Activated T-cell treated with anti-CD3 and anti-CD28 coated beads, Interleukin-2, amount 50 U/mL, for 1 hour (primary cell): ENCODE results near the gene SNX25.
"Not testable (repeated sequence)": the region's sequence is repeated elsewhere in the genome, so short reads cannot be mapped to it uniquely, and the experiment has no call there.

ENCODE experiments used
- DNase-seq: peaks from one replicate; pipeline ENCODE4 v3.0.0-alpha.2; 2020

Gene SNX25

GRCh38 chr4:185235843-185236503 is 26.6 kb downstream of the SNX25 start:
- no peak for DNase-seq

GRCh38 chr4:185237175-185237574 is 27.8 kb downstream of the SNX25 start:
- DNase-seq = no peak

GRCh38 chr4:185238215-185238681 is 28.9 kb downstream of the SNX25 start:
- no peak for DNase-seq

GRCh38 chr4:185238750-185239149 is 29.4 kb downstream of the SNX25 start:
- no peak for DNase-seq

- not testable (repeated sequence) for DNase-seq
These were observed 31.1 kb downstream of the SNX25 start for GRCh38 chr4:185240486-185240885.

- no peak for DNase-seq
These were observed 33.5 kb downstream of the SNX25 start for GRCh38 chr4:185242749-185243533.

- DNase-seq = no peak
These were observed 34.5 kb downstream of the SNX25 start for GRCh38 chr4:185243879-185244278.

GRCh38 chr4:185244763-185245162 is 35.4 kb downstream of the SNX25 start:
- no peak for DNase-seq

GRCh38 chr4:185246453-185246852 is 37.1 kb downstream of the SNX25 start:
- DNase-seq = no peak

GRCh38 chr4:185247151-185247550 is 37.8 kb downstream of the SNX25 start:
- no peak for DNase-seq

- DNase-seq = no peak
These were observed 39.1 kb downstream of the SNX25 start for GRCh38 chr4:185248393-185249039.

- no peak for DNase-seq
These were observed 39.7 kb downstream of the SNX25 start for GRCh38 chr4:185249105-185249504.

GRCh38 chr4:185254434-185254833 is 45.0 kb downstream of the SNX25 start:
- DNase-seq = no peak

- DNase-seq = no peak
These were observed 46.5 kb downstream of the SNX25 start for GRCh38 chr4:185255868-185256267.

GRCh38 chr4:185256446-185256845 is 47.0 kb downstream of the SNX25 start:
- DNase-seq = no peak

- no peak for DNase-seq
These were observed 47.7 kb downstream of the SNX25 start for GRCh38 chr4:185257086-185257485.

GRCh38 chr4:185257694-185258093 is 48.3 kb downstream of the SNX25 start:
- no peak for DNase-seq

- DNase-seq = not testable (repeated sequence)
These were observed 49.3 kb downstream of the SNX25 start for GRCh38 chr4:185258741-185259140.

- no peak for DNase-seq
These were observed 50.3 kb downstream of the SNX25 start for GRCh38 chr4:185259719-185260118.

GRCh38 chr4:185261946-185262345 is 52.5 kb downstream of the SNX25 start:
- no peak for DNase-seq

GRCh38 chr4:185263419-185263818 is 54.0 kb downstream of the SNX25 start:
- no peak for DNase-seq

- no peak for DNase-seq
These were observed 56.5 kb downstream of the SNX25 start for GRCh38 chr4:185265942-185266341.

GRCh38 chr4:185269286-185269685 is 59.9 kb downstream of the SNX25 start:
- DNase-seq = no peak

GRCh38 chr4:185270037-185270436 is 60.6 kb downstream of the SNX25 start:
- DNase-seq = no peak
